Embryonic facial prominence (tissue), 1 donor: Measurements from ENCODE around the gene KERA.

ENCODE experiments used
- DNase-seq: peaks from one replicate; pipeline ENCODE4 v3.0.0-alpha.2; 2016; ENCODE audit errors: extremely low spot score

KERA gene

GRCh38 chr12:91017043-91017442 is 40.8 kb downstream of the KERA start:
- no peak for DNase-seq

- no peak for DNase-seq
Measured at GRCh38 chr12:91009319-91009950, 48.4 kb downstream of the KERA start.

DNA sequence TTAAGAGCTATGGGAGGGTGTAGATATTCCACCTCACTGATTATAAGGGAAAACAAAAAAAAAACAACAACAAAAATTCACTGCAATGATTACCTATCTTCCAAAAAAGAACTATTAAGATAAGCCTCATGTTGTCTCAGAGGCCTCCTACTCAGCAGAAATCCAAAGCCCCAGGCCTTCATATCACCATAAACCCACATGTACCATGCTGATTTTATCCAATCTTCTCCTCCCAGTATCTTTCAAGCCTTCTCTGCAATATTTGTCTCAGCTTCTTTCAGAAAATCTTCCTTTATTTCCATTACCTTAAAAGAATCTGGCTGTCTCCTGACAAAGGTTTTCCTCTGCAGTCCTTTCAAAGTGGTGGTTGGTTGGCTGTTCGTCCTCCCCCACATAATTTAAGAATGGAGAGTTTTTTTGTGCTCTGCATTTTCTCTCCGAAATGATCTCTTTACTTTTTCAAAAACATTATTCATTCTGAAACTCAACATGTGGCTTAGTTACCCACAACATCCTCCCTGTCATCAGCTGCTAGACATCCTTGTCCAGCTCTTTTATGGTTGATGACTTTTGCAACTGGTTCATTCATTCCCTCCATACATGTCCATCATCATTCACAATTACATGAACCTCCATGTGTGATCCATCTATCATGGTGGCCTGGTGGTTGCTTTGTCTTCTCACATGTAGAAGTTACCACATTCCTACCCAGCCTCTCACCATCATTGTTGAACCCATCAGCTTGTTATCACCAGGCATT is 50.1 kb downstream of the KERA start:
- DNase-seq: no peak

DNA sequence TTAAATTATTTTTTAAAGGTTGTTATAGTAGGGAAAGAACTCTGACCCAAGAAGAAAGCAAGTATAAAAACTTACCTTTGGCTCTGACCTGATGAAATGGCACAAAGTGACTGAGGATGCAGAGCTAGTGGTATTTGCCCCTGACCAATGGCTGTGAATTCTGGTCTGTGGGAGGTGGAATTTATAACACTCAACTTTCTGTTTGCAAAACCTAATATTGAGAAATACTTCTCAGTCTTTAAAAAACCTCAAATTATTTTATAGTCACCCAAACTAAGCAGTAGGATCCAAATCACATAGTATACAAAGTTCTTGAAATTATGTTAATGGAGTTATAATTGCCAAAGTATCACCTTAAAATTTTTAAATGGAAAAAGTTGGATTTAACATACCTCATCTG is 53.0 kb downstream of the KERA start, which contains the start of gene EPYC:
Gene EPYC, minus strand, starts transcription at position 101 of the 400 bp plus-strand sequence. CDS start 2,407 bp downstream, outside the sequence.
- no peak for DNase-seq

DNA sequence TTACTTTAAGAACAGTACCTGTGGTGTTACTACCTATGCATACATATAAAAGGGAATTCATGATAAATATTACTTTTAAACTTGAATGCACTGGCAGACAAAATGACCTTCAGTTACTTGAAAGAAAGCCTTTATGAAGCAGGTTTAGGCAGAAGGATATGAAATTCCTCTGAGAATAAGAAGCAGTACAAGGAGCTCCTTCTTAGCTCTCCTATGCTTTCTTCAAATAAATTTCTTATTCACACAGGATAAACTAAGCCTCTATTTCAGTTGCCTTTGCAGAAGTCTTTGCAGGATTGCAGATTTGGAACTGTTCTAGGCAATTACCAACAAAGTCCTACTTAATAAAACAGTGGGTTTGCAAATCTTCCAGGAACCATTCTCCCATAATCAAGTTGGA is 54.1 kb downstream of the KERA start:
- no peak for DNase-seq

- DNase-seq: no peak
Measured at GRCh38 chr12:91001306-91001705, 56.5 kb downstream of the KERA start.
